ENCODE data around the gene CD55.

The CD55 gene

DNA sequence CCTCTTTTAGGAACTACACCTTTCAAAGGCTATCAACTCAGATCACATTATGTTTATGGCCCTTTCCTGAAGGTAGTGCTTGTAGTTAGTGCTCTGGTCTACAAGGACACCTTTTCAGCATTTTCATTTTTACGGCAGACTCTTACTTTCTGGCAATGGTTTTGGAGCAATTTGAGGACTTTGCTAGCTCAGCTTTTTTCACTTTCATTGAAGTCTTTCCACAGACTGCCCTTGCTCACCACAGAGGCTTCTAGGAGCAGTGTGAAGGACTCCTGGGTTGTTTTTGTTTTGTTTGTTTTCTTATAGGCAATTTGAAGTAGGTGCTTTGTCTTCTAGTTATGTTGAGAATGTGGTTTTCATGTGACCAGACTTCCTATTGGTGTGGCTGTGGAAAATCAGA lies 43.1 kb downstream of the CD55 start:
- DNase-seq = no peak

- DNase-seq = no peak
These were observed 43.6 kb downstream of the CD55 start for GRCh38 chr1:207365063-207365462.

DNA sequence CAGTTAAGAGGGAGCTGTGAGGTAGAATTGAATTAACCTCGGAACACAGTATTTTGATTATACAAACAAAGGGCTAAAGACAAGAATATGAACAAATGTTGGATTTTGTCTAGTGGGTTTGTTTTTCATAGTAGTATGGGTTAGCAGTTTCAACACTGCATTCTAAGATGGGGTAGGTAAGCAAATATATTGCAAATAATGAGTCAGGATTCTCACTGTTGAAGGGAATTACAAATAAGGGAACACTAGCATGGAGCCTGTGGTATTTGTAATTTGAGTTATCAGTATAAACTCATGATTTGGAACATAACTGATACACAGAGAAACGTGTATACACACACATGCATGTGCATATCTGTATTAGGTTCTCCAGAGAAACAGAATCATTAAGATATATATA lies 44.5 kb downstream of the CD55 start:
- no peak for DNase-seq

- DNase-seq = no peak
These were observed 67.2 kb downstream of the CD55 start for GRCh38 chr1:207388721-207389120.

DNA sequence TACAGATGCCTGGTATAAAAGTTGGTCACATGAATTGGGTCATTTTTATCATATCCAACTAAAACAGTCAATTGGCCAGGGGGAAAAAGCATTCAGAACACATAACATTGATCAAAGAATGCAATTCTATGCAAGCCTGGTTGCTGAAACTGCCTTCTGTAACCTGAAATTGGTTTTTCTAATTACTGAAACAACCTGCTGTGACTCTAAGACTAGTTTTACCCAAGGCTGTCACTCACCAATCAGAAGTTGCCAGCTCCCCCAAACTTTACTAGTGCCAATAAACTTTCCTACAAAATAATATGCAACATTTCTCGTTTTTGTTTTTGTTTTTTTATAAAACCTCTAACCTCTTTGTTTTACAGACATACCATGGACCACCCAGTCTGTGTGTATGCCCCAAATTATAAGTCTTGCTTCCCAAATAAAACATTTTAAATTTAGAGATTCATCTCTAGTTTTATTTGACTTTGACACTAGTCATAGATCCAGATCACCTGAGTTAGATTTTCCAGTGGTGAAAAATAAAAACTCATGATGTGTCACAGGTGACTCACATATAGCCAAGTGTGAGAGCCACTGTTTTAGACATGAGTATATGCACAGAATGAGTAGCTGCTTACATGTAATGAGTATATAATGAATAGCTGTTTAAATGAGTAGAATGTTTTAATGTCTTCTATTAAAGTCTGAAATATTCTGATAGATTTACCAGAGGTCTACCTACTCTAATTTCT lies 68.4 kb downstream of the CD55 start:
- DNase-seq = no peak

- DNase-seq = no peak
These were observed 72.1 kb downstream of the CD55 start for GRCh38 chr1:207393610-207394009.

DNA sequence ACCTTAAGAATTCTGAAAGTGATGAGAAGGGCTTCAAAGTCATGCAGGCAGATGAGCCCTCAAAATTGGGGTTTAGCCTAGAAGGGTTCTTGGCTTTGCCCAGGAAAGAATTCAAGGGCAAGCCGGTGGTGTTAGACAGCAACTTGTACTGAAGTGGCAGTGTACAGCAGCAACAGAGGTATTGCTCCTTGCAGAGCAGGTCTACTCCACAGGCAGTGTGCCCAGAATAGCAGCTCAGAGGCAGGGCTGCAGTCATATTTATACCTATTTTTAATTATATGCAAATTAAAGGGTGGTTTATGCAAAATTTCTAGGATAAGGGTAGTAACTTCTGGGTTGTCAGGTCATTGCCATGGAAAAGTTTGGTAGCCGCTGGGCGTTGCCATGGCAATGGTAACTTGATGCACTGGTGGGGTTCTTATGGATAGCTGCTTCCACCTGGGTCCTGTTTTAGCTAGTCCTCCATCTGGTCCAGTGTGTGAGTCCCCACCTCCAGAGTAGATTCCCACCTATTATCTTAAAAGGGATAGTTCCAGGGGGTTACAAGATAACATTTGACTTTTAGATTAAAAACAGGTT lies 74.8 kb downstream of the CD55 start:
- DNase-seq = no peak

DNA sequence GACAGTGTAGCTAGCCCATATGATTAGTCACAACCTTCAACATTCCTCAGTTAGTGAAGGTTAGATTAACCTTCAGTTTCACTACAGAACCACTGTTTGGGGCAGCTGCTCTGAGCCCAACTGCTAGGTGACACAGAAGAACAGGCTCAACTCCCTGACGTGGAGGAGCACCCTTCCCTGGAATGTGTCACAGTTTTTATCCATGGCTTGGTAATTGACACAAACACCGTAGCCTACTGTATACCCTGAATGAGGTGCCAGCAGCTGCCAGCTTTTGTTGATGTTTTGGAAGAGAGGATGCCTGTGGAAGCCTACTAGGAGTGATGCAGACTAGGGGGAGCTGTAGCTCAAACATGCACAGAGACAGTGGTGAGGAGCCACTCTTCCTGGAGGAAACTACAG lies 76.0 kb downstream of the CD55 start:
- DNase-seq = no peak

- DNase-seq = no peak
These were observed 77.5 kb downstream of the CD55 start for GRCh38 chr1:207398986-207399385.

GRCh38 chr1:207401578-207401977 lies 80.1 kb downstream of the CD55 start:
- DNase-seq = no peak

- DNase-seq = no peak
These were observed 81.3 kb downstream of the CD55 start for GRCh38 chr1:207402744-207403143.

DNA sequence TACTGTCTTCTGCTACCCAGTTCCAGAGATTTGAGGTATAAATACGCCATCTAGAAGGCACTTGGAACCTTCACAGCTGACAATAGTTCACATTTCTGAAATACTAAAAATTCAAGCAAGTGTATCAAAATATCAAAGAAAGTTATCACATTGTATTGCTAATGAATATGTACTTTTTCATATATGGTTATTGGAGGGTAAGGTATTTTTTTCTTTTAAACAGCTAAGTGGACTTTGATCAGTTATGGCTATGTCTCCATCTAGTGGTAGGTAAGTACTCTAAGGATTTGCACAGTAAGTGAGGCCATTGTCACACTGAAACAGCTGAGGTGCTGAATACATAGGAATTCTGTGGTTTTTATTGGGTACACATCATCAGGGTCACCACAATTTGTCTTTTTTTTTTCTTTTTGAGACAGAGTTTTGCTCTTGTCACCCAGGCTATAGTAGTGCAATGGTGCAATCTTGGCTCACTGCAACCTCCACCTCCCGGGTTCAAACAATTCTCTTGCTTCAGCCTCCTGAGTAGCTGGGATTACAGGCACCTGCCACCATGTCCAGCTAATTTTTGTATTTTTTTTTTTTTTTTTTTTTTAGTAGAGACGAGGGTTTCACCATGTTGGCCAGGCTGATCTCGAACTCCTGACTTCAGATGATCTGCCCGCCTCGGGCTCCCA lies 83.5 kb downstream of the CD55 start:
- DNase-seq = no peak

GRCh38 chr1:207405814-207406213 lies 84.3 kb downstream of the CD55 start:
- no peak for DNase-seq

- DNase-seq = no peak
These were observed 86.3 kb downstream of the CD55 start for GRCh38 chr1:207407655-207408260.
